Measurements from ENCODE around the gene C5orf15.

Gene C5orf15

GRCh38 chr5:134001938-134002731, 33.7 kb upstream of the C5orf15 start:
- Histone ChIP-seq H3K36me3 (ENCODE audit: control insufficient read depth in 1 of 2, insufficient read depth in 2 of 2, low read length in 2 of 2) (peaks cover 0 to 6% of the 10 kb centered on the region in 2 donors), H3K9ac (ENCODE audit: low read depth in 1 of 2, low read length in 2 of 2) (peak overlapping the region; percentile 21 to 89), H3K27me3 (ENCODE audit: control insufficient read depth in 1 of 2, insufficient read depth in 2 of 2, low read length in 2 of 2) (no peaks in the 10 kb centered on the region), H3K4me1 (ENCODE audit: control insufficient read depth in 1 of 2, insufficient read depth in 2 of 2, low read length in 2 of 2) (peaks cover 50 to 63% of the 10 kb centered on the region in 2 donors), H3K9me3 (ENCODE audit: control insufficient read depth in 1 of 2, low read length in 2 of 2) (no peaks in the 10 kb centered on the region), H3K27ac (ENCODE audit: low read depth, low read length) (no peak overlapping the region), H3K4me3 (ENCODE audit: low read depth in 1 of 2, low read length in 2 of 2) (peak overlapping the region; percentile 72 to 92)

GRCh38 chr5:134000696-134001453, 32.5 kb upstream of the C5orf15 start:
- no peaks in the 10 kb centered on the region for H3K9me3 ChIP-seq (ENCODE audit: control insufficient read depth in 1 of 2, low read length in 2 of 2)
- H3K4me1 ChIP-seq (ENCODE audit: control insufficient read depth in 1 of 2, insufficient read depth in 2 of 2, low read length in 2 of 2), result peaks cover 59 to 70% of the 10 kb centered on the region in 2 donors
- H3K27ac ChIP-seq (ENCODE audit: low read depth, low read length), result peak overlapping the region; percentile 45
- peaks cover 0 to 6% of the 10 kb centered on the region in 2 donors for H3K36me3 ChIP-seq (ENCODE audit: control insufficient read depth in 1 of 2, insufficient read depth in 2 of 2, low read length in 2 of 2)
- no peaks in the 10 kb centered on the region for H3K27me3 ChIP-seq (ENCODE audit: control insufficient read depth in 1 of 2, insufficient read depth in 2 of 2, low read length in 2 of 2)
- peak overlapping the region; percentile 1 to 45 for H3K4me3 ChIP-seq (ENCODE audit: low read depth in 1 of 2, low read length in 2 of 2)
- peak overlapping the region; percentile 32 to 61 for H3K9ac ChIP-seq (ENCODE audit: low read depth in 1 of 2, low read length in 2 of 2)

- Histone ChIP-seq H3K9me3 (ENCODE audit: control insufficient read depth in 1 of 2, low read length in 2 of 2) (no peaks in the 10 kb centered on the region), H3K4me1 (ENCODE audit: control insufficient read depth in 1 of 2, insufficient read depth in 2 of 2, low read length in 2 of 2) (peaks cover 61 to 72% of the 10 kb centered on the region in 2 donors)
These were observed 31.7 kb upstream of the C5orf15 start for GRCh38 chr5:134000091-134000511.

GRCh38 chr5:133998807-133999206, 30.4 kb upstream of the C5orf15 start:
- no peak overlapping the region for H3K27ac ChIP-seq (ENCODE audit: low read depth, low read length)
- H3K4me1 ChIP-seq (ENCODE audit: control insufficient read depth in 1 of 2, insufficient read depth in 2 of 2, low read length in 2 of 2), result peaks cover 74 to 77% of the 10 kb centered on the region in 2 donors
- no peak overlapping the region for H3K4me3 ChIP-seq (ENCODE audit: low read depth in 1 of 2, low read length in 2 of 2)
- no peak overlapping the region for H3K9ac ChIP-seq (ENCODE audit: low read depth in 1 of 2, low read length in 2 of 2)
- H3K27me3 ChIP-seq (ENCODE audit: control insufficient read depth in 1 of 2, insufficient read depth in 2 of 2, low read length in 2 of 2), result no peaks in the 10 kb centered on the region
- H3K36me3 ChIP-seq (ENCODE audit: control insufficient read depth in 1 of 2, insufficient read depth in 2 of 2, low read length in 2 of 2), result peaks cover 0 to 6% of the 10 kb centered on the region in 2 donors
- H3K9me3 ChIP-seq (ENCODE audit: control insufficient read depth in 1 of 2, low read length in 2 of 2), result no peaks in the 10 kb centered on the region

More at GRCh38 chr5:134000091-134000511, 31.7 kb upstream of the C5orf15 start:
- peaks cover 0 to 6% of the 10 kb centered on the region in 2 donors for H3K36me3 ChIP-seq (ENCODE audit: control insufficient read depth in 1 of 2, insufficient read depth in 2 of 2, low read length in 2 of 2)
- H3K27ac ChIP-seq (ENCODE audit: low read depth, low read length), result peak overlapping the region; percentile 45
- H3K4me3 ChIP-seq (ENCODE audit: low read depth in 1 of 2, low read length in 2 of 2), result peak overlapping the region; percentile 16 to 30
- H3K9ac ChIP-seq (ENCODE audit: low read depth in 1 of 2, low read length in 2 of 2), result peak overlapping the region; percentile 33 to 56
- H3K27me3 ChIP-seq (ENCODE audit: control insufficient read depth in 1 of 2, insufficient read depth in 2 of 2, low read length in 2 of 2), result no peaks in the 10 kb centered on the region

- Histone ChIP-seq H3K9me3 (ENCODE audit: control insufficient read depth in 1 of 2, low read length in 2 of 2) (no peaks in the 10 kb centered on the region), H3K36me3 (ENCODE audit: control insufficient read depth in 1 of 2, insufficient read depth in 2 of 2, low read length in 2 of 2) (peaks cover 0 to 6% of the 10 kb centered on the region in 2 donors), H3K27ac (ENCODE audit: low read depth, low read length) (no peak overlapping the region), H3K9ac (ENCODE audit: low read depth in 1 of 2, low read length in 2 of 2) (no peak overlapping the region), H3K4me3 (ENCODE audit: low read depth in 1 of 2, low read length in 2 of 2) (no peak overlapping the region), H3K27me3 (ENCODE audit: control insufficient read depth in 1 of 2, insufficient read depth in 2 of 2, low read length in 2 of 2) (no peaks in the 10 kb centered on the region), H3K4me1 (ENCODE audit: control insufficient read depth in 1 of 2, insufficient read depth in 2 of 2, low read length in 2 of 2) (peaks cover 70 to 71% of the 10 kb centered on the region in 2 donors)
These were observed 29.6 kb upstream of the C5orf15 start for GRCh38 chr5:133998042-133998441.

- Histone ChIP-seq H3K9ac (ENCODE audit: low read depth in 1 of 2, low read length in 2 of 2) (no peak overlapping the region), H3K36me3 (ENCODE audit: control insufficient read depth in 1 of 2, insufficient read depth in 2 of 2, low read length in 2 of 2) (peaks cover 0 to 6% of the 10 kb centered on the region in 2 donors), H3K27ac (ENCODE audit: low read depth, low read length) (no peak overlapping the region), H3K27me3 (ENCODE audit: control insufficient read depth in 1 of 2, insufficient read depth in 2 of 2, low read length in 2 of 2) (no peaks in the 10 kb centered on the region), H3K4me1 (ENCODE audit: control insufficient read depth in 1 of 2, insufficient read depth in 2 of 2, low read length in 2 of 2) (peaks cover 57 to 62% of the 10 kb centered on the region in 2 donors), H3K9me3 (ENCODE audit: control insufficient read depth in 1 of 2, low read length in 2 of 2) (no peaks in the 10 kb centered on the region), H3K4me3 (ENCODE audit: low read depth in 1 of 2, low read length in 2 of 2) (no peak overlapping the region)
These were observed 28.3 kb upstream of the C5orf15 start for GRCh38 chr5:133996683-133997252.

GRCh38 chr5:133995883-133996563, 27.6 kb upstream of the C5orf15 start:
- Histone ChIP-seq H3K4me3 (ENCODE audit: low read depth in 1 of 2, low read length in 2 of 2) (peak overlapping the region; percentile 33 to 55), H3K9me3 (ENCODE audit: control insufficient read depth in 1 of 2, low read length in 2 of 2) (no peaks in the 10 kb centered on the region), H3K4me1 (ENCODE audit: control insufficient read depth in 1 of 2, insufficient read depth in 2 of 2, low read length in 2 of 2) (peaks cover 51 to 57% of the 10 kb centered on the region in 2 donors), H3K9ac (ENCODE audit: low read depth in 1 of 2, low read length in 2 of 2) (peak overlapping the region in 1 of 2 donors; percentile 28), H3K27ac (ENCODE audit: low read depth, low read length) (no peak overlapping the region), H3K27me3 (ENCODE audit: control insufficient read depth in 1 of 2, insufficient read depth in 2 of 2, low read length in 2 of 2) (no peaks in the 10 kb centered on the region), H3K36me3 (ENCODE audit: control insufficient read depth in 1 of 2, insufficient read depth in 2 of 2, low read length in 2 of 2) (peaks cover 6% of the 10 kb centered on the region in 2 donors)

- Histone ChIP-seq H3K4me1 (ENCODE audit: control insufficient read depth in 1 of 2, insufficient read depth in 2 of 2, low read length in 2 of 2) (peaks cover 44 to 50% of the 10 kb centered on the region in 2 donors), H3K27ac (ENCODE audit: low read depth, low read length) (no peak overlapping the region), H3K4me3 (ENCODE audit: low read depth in 1 of 2, low read length in 2 of 2) (peak overlapping the region; percentile 9 to 55), H3K9ac (ENCODE audit: low read depth in 1 of 2, low read length in 2 of 2) (peak overlapping the region in 1 of 2 donors; percentile 30), H3K36me3 (ENCODE audit: control insufficient read depth in 1 of 2, insufficient read depth in 2 of 2, low read length in 2 of 2) (peaks cover 9 to 13% of the 10 kb centered on the region in 2 donors), H3K9me3 (ENCODE audit: control insufficient read depth in 1 of 2, low read length in 2 of 2) (no peaks in the 10 kb centered on the region), H3K27me3 (ENCODE audit: control insufficient read depth in 1 of 2, insufficient read depth in 2 of 2, low read length in 2 of 2) (no peaks in the 10 kb centered on the region)
These were observed 26.9 kb upstream of the C5orf15 start for GRCh38 chr5:133995341-133995740.

- Histone ChIP-seq H3K4me3 (ENCODE audit: low read depth in 1 of 2, low read length in 2 of 2) (peak overlapping the region in 1 of 2 donors; percentile 55), H3K27me3 (ENCODE audit: control insufficient read depth in 1 of 2, insufficient read depth in 2 of 2, low read length in 2 of 2) (no peaks in the 10 kb centered on the region), H3K27ac (ENCODE audit: low read depth, low read length) (no peak overlapping the region), H3K9me3 (ENCODE audit: control insufficient read depth in 1 of 2, low read length in 2 of 2) (no peaks in the 10 kb centered on the region), H3K36me3 (ENCODE audit: control insufficient read depth in 1 of 2, insufficient read depth in 2 of 2, low read length in 2 of 2) (peaks cover 13 to 17% of the 10 kb centered on the region in 2 donors), H3K4me1 (ENCODE audit: control insufficient read depth in 1 of 2, insufficient read depth in 2 of 2, low read length in 2 of 2) (peaks cover 41 to 47% of the 10 kb centered on the region in 2 donors), H3K9ac (ENCODE audit: low read depth in 1 of 2, low read length in 2 of 2) (peak overlapping the region in 1 of 2 donors; percentile 30)
These were observed 26.5 kb upstream of the C5orf15 start for GRCh38 chr5:133994990-133995333.

Measured in duodenal mucosa (tissue), 2 donors.